HEK293 (cell line): ENCODE measurements around the gene SCN8A.

ENCODE experiments used
- CTCF ChIA-PET: fragments of 350-600 bp; formaldehyde crosslinking; extraction: SDS; loops from one replicate; lab custom pipeline; 2021; ENCODE audit warnings: antibody characterized with exemption; lab: Yijun Ruan, JAX
- POLR2A ChIA-PET: fragments of 300-600 bp; formaldehyde crosslinking; extraction: SDS; loops from one replicate; lab custom pipeline; 2020; ENCODE audit warnings: antibody characterized with exemption, inconsistent platforms; lab: Yijun Ruan, JAX
- H3K27ac ChIP-seq: fragments of 200-500 bp; sonication (Bioruptor generic); 2 replicates; pipeline ENCODE4 v1.5.1; 2014; ENCODE audit warnings: low read depth, low read length, control low read depth, inconsistent platforms; ENCODE audit errors: extremely low read depth
- H3K36me3 ChIP-seq, 2 experiments: fragments of 200-500 bp in 1 of 2; sonication (Bioruptor generic) in 1 of 2; 1 replicate in 1 of 2; 2 replicates in 1 of 2; pipeline ENCODE4 v1.5.1; 2014 to 2017; ENCODE audit warnings: inconsistent platforms in 2 of 2, low read length in 2 of 2; ENCODE audit not compliant: control insufficient read depth in 2 of 2, insufficient read depth in 1 of 2
- H3K4me1 ChIP-seq: fragments of 200-500 bp; sonication (Bioruptor generic); 2 replicates; pipeline ENCODE4 v1.5.1; 2014; ENCODE audit warnings: mild to moderate bottlenecking, low read length, inconsistent platforms; ENCODE audit not compliant: control insufficient read depth, insufficient read depth
- H3K4me3 ChIP-seq: 2 replicates; pipeline ENCODE4 v1.5.1; 2011; ENCODE audit warnings: low read depth, mild to moderate bottlenecking, control low read depth, low read length, moderate library complexity
- H3K9me3 ChIP-seq: fragments of 200-500 bp; sonication (Bioruptor generic); 2 replicates; pipeline ENCODE4 v1.5.1; 2014; ENCODE audit warnings: low read depth, low read length, inconsistent platforms; ENCODE audit not compliant: control insufficient read depth, insufficient read depth
- AEBP2 ChIP-seq: fragments of 450-650 bp; formaldehyde crosslinking; IDR thresholded peaks from 2 replicates; pipeline ENCODE4 v1.5.1; 2016; ENCODE audit warnings: missing biosample characterization, missing genetic modification characterization, borderline replicate concordance
- BCL11B ChIP-seq: fragments of 450-650 bp; formaldehyde crosslinking; IDR thresholded peaks from 2 replicates; pipeline ENCODE4 v1.5.1; 2016; ENCODE audit warnings: low read depth, missing biosample characterization, missing genetic modification characterization
- EGR2 ChIP-seq: fragments of 450-650 bp; formaldehyde crosslinking; IDR thresholded peaks from 2 replicates; pipeline ENCODE4 v1.5.1; 2016; ENCODE audit warnings: low read depth, missing biosample characterization, missing genetic modification characterization
- FEZF1 ChIP-seq: fragments of 450-650 bp; formaldehyde crosslinking; IDR thresholded peaks from 2 replicates; pipeline ENCODE4 v1.5.1; 2016; ENCODE audit warnings: missing biosample characterization, missing genetic modification characterization
- KLF1 ChIP-seq: fragments of 450-650 bp; formaldehyde crosslinking; IDR thresholded peaks from 2 replicates; pipeline ENCODE4 v1.5.1; 2016; ENCODE audit warnings: missing biosample characterization, missing genetic modification characterization
- REST ChIP-seq: fragments of 450-650 bp; formaldehyde crosslinking; IDR thresholded peaks from 2 replicates; pipeline ENCODE4 v1.5.1; 2016; ENCODE audit warnings: missing biosample characterization, missing genetic modification characterization
- SP7 ChIP-seq: fragments of 450-650 bp; formaldehyde crosslinking; IDR thresholded peaks from 2 replicates; pipeline ENCODE4 v1.5.1; 2016; ENCODE audit warnings: missing biosample characterization, missing genetic modification characterization
- ZBTB17 ChIP-seq: fragments of 450-650 bp; formaldehyde crosslinking; IDR thresholded peaks from 2 replicates; pipeline ENCODE4 v1.5.1; 2016; ENCODE audit warnings: missing biosample characterization, missing genetic modification characterization
- ZBTB48 ChIP-seq: fragments of 450-650 bp; formaldehyde crosslinking; IDR thresholded peaks from 2 replicates; pipeline ENCODE4 v1.5.1; 2016; ENCODE audit warnings: missing biosample characterization, missing genetic modification characterization
- ZEB2 ChIP-seq: fragments of 450-650 bp; formaldehyde crosslinking; IDR thresholded peaks from 2 replicates; pipeline ENCODE4 v1.5.1; 2016; ENCODE audit warnings: missing biosample characterization, missing genetic modification characterization
- ZNF24 ChIP-seq: fragments of 450-650 bp; formaldehyde crosslinking; IDR thresholded peaks from 2 replicates; pipeline ENCODE4 v1.5.1; 2016; ENCODE audit warnings: missing biosample characterization, missing genetic modification characterization
- ZNF341 ChIP-seq: fragments of 450-650 bp; formaldehyde crosslinking; IDR thresholded peaks from 2 replicates; pipeline ENCODE4; 2016; ENCODE audit warnings: low read depth, missing biosample characterization, missing genetic modification characterization
- ZNF366 ChIP-seq: fragments of 450-650 bp; formaldehyde crosslinking; conservative IDR thresholded peaks from 2 replicates; pipeline ENCODE4 v1.5.1; 2016; ENCODE audit warnings: missing biosample characterization, missing genetic modification characterization
- ZNF501 ChIP-seq: fragments of 450-650 bp; formaldehyde crosslinking; IDR thresholded peaks from 2 replicates; pipeline ENCODE4 v1.5.1; 2016; ENCODE audit warnings: missing biosample characterization, missing genetic modification characterization
- ZNF600 ChIP-seq: fragments of 450-650 bp; formaldehyde crosslinking; IDR thresholded peaks from 2 replicates; pipeline ENCODE4 v1.5.1; 2016; ENCODE audit warnings: missing biosample characterization, missing genetic modification characterization
- ZNF660 ChIP-seq: fragments of 450-650 bp; IDR thresholded peaks from 2 replicates; pipeline ENCODE4 v1.5.1; 2018; ENCODE audit warnings: missing biosample characterization, mild to moderate bottlenecking, missing genetic modification characterization
- ZNF843 ChIP-seq: fragments of 450-650 bp; formaldehyde crosslinking; IDR thresholded peaks from 2 replicates; pipeline ENCODE4 v1.5.1; 2016; ENCODE audit warnings: missing biosample characterization, missing genetic modification characterization
- TF ChIP-seq, protein P1 (sequence below): fragments of 450-650 bp; formaldehyde crosslinking; IDR thresholded peaks from 2 replicates; pipeline ENCODE4 v1.5.1; 2017; ENCODE audit warnings: missing biosample characterization, missing genetic modification characterization
- TF ChIP-seq, protein P2 (sequence below): fragments of 450-650 bp; formaldehyde crosslinking; IDR thresholded peaks from 2 replicates; pipeline ENCODE4 v1.5.1; 2016; ENCODE audit warnings: missing biosample characterization, missing genetic modification characterization
- TF ChIP-seq, protein P3 (sequence below): fragments of 450-650 bp; formaldehyde crosslinking; IDR thresholded peaks from 2 replicates; pipeline ENCODE4 v1.5.1; 2017; ENCODE audit warnings: missing biosample characterization, missing genetic modification characterization
- TF ChIP-seq, protein P4 (sequence below): fragments of 450-650 bp; formaldehyde crosslinking; IDR thresholded peaks from 2 replicates; pipeline ENCODE4 v1.5.1; 2016; ENCODE audit warnings: missing biosample characterization, missing genetic modification characterization
- TF ChIP-seq, protein P5 (sequence below): fragments of 450-650 bp; formaldehyde crosslinking; IDR thresholded peaks from 2 replicates; pipeline ENCODE4 v1.5.1; 2016; ENCODE audit warnings: missing biosample characterization, missing genetic modification characterization

SCN8A gene

DNA sequence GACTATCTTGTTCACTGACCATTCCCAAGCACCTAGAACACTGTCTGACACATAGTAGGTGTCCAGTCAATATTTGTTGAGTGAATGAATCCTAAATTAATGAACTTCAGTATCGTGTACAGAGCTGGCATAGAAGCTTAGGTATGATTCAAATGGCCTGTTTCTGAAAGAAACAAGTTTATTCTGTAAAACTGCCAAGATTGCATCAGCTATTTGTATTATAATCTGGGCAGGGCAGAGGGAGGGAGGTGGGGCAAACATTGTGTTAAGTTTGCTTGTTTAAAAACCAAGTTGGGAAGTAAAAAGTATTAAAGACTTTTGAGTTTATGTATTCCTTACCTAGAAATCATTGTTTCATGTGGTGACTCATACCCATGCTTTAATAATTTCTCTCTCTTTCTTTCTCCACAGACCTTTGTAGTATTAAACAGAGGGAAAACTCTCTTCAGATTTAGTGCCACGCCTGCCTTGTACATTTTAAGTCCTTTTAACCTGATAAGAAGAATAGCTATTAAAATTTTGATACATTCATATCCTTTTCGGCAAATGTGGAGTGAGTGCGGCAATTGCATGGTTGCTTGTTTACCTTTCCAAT lies 92.8 kb downstream of the SCN8A start:
- Histone ChIP-seq H3K9me3 (no peaks in the 10 kb centered on the region), H3K4me3 (no peak overlapping the region), H3K27ac (no peak overlapping the region; the same call in 1 of the 2 replicates), H3K4me1 (peaks cover 10% of the 10 kb centered on the region), H3K36me3 (no peaks in the 10 kb centered on the region)
- ChIA-PET CTCF (interaction anchor here (0.7 to 1.7 kb wide), 4 partner anchors 94 to 191 kb away, joined by 3 to 5 read pairs (median 4); no protein-coding TSS in a partner anchor), POLR2A (no interaction called here)
- TF ChIP-seq KLF1 (tag by site-specific recombination) (peak; percentile 45; the same call in 1 of the 2 replicates), ZNF600 (tag by site-specific recombination) (no peak), ZNF24 (tag by site-specific recombination) (no peak), ZNF341 (tag by site-specific recombination) (no peak), ZNF660 (tag by site-specific recombination) (peak; percentile 56), SP7 (tag by site-specific recombination) (no peak), ZBTB17 (tag by site-specific recombination) (0 out of 2 replicates have a peak, but pooled peaks have one; percentile 29), FEZF1 (tag by site-specific recombination) (0 out of 2 replicates have a peak, but pooled peaks have one; percentile 5), BCL11B (no peak), EGR2 (tag by site-specific recombination) (no peak), ZNF366 (tag by site-specific recombination) (0 out of 2 replicates have a peak, but pooled peaks have one; percentile 45), ZBTB48 (no peak), ZEB2 (0 out of 2 replicates have a peak, but pooled peaks have one; percentile 37), ZNF843 (no peak), AEBP2 (tag by site-specific recombination) (no peak), ZNF501 (no peak), REST (tag by site-specific recombination) (no peak)
- TF ChIP-seq, protein P1, sequence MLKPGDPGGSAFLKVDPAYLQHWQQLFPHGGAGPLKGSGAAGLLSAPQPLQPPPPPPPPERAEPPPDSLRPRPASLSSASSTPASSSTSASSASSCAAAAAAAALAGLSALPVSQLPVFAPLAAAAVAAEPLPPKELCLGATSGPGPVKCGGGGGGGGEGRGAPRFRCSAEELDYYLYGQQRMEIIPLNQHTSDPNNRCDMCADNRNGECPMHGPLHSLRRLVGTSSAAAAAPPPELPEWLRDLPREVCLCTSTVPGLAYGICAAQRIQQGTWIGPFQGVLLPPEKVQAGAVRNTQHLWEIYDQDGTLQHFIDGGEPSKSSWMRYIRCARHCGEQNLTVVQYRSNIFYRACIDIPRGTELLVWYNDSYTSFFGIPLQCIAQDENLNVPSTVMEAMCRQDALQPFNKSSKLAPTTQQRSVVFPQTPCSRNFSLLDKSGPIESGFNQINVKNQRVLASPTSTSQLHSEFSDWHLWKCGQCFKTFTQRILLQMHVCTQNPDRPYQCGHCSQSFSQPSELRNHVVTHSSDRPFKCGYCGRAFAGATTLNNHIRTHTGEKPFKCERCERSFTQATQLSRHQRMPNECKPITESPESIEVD, result peak; percentile 95
- TF ChIP-seq, protein P2, sequence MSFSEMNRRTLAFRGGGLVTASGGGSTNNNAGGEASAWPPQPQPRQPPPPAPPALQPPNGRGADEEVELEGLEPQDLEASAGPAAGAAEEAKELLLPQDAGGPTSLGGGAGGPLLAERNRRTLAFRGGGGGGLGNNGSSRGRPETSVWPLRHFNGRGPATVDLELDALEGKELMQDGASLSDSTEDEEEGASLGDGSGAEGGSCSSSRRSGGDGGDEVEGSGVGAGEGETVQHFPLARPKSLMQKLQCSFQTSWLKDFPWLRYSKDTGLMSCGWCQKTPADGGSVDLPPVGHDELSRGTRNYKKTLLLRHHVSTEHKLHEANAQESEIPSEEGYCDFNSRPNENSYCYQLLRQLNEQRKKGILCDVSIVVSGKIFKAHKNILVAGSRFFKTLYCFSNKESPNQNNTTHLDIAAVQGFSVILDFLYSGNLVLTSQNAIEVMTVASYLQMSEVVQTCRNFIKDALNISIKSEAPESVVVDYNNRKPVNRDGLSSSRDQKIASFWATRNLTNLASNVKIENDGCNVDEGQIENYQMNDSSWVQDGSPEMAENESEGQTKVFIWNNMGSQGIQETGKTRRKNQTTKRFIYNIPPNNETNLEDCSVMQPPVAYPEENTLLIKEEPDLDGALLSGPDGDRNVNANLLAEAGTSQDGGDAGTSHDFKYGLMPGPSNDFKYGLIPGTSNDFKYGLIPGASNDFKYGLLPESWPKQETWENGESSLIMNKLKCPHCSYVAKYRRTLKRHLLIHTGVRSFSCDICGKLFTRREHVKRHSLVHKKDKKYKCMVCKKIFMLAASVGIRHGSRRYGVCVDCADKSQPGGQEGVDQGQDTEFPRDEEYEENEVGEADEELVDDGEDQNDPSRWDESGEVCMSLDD (tag by site-specific recombination), result no peak
- TF ChIP-seq, protein P3, sequence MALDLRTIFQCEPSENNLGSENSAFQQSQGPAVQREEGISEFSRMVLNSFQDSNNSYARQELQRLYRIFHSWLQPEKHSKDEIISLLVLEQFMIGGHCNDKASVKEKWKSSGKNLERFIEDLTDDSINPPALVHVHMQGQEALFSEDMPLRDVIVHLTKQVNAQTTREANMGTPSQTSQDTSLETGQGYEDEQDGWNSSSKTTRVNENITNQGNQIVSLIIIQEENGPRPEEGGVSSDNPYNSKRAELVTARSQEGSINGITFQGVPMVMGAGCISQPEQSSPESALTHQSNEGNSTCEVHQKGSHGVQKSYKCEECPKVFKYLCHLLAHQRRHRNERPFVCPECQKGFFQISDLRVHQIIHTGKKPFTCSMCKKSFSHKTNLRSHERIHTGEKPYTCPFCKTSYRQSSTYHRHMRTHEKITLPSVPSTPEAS (tag by site-specific recombination), result no peak
- TF ChIP-seq, protein P4, sequence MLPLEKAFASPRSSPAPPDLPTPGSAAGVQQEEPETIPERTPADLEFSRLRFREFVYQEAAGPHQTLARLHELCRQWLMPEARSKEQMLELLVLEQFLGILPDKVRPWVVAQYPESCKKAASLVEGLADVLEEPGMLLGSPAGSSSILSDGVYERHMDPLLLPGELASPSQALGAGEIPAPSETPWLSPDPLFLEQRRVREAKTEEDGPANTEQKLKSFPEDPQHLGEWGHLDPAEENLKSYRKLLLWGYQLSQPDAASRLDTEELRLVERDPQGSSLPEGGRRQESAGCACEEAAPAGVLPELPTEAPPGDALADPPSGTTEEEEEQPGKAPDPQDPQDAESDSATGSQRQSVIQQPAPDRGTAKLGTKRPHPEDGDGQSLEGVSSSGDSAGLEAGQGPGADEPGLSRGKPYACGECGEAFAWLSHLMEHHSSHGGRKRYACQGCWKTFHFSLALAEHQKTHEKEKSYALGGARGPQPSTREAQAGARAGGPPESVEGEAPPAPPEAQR (tag by site-specific recombination), result no peak
- TF ChIP-seq, protein P5, sequence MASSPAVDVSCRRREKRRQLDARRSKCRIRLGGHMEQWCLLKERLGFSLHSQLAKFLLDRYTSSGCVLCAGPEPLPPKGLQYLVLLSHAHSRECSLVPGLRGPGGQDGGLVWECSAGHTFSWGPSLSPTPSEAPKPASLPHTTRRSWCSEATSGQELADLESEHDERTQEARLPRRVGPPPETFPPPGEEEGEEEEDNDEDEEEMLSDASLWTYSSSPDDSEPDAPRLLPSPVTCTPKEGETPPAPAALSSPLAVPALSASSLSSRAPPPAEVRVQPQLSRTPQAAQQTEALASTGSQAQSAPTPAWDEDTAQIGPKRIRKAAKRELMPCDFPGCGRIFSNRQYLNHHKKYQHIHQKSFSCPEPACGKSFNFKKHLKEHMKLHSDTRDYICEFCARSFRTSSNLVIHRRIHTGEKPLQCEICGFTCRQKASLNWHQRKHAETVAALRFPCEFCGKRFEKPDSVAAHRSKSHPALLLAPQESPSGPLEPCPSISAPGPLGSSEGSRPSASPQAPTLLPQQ (tag by site-specific recombination), result peak; percentile 51; the same call in 1 of the 2 replicates
